HG02798 (cell line): Measurements from ENCODE around the gene DRC7.
"Not testable (repeated sequence)": the region's sequence is repeated elsewhere in the genome, so short reads cannot be mapped to it uniquely, and the experiment has no call there.

ENCODE experiments used
- ATAC-seq: cut with Tn5 transposase; IDR thresholded peaks from one replicate; pipeline ENCODE4 v1.9.1; 2021; ENCODE audit warnings: mild to moderate bottlenecking; ENCODE audit not compliant: unreplicated experiment, poor library complexity

DRC7 gene

DNA sequence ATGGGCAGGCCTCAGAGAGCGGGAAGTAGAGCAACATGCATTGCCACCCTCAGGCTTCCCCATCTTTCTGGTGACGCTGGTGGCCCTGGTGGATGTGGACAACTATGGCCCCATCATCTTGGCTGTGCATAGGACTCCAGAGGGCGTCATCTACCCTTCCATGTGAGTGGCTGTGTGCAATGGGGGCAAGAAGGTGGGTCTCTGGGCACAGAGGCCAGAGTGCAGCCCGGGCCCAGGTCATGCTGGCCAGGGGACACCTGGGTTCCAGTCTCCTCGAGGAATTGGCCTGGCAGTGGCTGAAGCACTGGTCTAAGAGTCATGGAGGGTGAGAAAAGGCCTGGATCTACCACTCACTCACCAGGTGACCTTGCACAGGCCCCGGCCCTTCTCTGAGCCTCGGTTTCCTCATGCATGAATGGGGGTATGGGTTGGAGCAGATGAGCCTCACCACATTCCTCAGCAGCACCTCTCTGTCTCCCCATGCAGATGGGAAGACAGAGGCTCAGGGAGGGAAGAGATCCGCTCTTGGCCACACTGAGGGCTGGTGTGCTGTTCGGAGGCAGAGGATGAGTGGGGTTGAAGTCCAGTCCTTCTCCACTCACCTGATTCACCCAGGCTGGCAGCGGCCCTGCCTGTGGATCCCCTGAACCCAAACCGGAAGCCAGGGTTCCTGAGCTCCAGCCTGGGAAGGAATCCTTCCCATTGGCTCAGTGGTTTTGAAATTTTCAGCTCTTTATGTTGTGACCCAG, 33.7 kb upstream of the DRC7 start:
- ATAC-seq, result no peak

DNA sequence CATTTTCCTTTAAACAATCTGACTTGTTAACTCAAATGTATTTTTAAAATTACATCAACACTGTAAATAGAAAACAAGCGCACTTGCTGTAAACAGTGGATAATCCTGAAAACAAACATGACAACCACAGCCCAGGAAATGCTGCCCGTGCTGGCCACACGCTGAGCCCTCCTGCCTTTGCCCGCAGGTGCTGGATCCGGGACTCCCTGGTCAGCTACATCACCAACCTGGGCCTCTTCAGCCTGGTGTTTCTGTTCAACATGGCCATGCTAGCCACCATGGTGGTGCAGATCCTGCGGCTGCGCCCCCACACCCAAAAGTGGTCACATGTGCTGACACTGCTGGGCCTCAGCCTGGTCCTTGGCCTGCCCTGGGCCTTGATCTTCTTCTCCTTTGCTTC, 33.1 kb upstream of the DRC7 start:
- ATAC-seq, result no peak

DNA sequence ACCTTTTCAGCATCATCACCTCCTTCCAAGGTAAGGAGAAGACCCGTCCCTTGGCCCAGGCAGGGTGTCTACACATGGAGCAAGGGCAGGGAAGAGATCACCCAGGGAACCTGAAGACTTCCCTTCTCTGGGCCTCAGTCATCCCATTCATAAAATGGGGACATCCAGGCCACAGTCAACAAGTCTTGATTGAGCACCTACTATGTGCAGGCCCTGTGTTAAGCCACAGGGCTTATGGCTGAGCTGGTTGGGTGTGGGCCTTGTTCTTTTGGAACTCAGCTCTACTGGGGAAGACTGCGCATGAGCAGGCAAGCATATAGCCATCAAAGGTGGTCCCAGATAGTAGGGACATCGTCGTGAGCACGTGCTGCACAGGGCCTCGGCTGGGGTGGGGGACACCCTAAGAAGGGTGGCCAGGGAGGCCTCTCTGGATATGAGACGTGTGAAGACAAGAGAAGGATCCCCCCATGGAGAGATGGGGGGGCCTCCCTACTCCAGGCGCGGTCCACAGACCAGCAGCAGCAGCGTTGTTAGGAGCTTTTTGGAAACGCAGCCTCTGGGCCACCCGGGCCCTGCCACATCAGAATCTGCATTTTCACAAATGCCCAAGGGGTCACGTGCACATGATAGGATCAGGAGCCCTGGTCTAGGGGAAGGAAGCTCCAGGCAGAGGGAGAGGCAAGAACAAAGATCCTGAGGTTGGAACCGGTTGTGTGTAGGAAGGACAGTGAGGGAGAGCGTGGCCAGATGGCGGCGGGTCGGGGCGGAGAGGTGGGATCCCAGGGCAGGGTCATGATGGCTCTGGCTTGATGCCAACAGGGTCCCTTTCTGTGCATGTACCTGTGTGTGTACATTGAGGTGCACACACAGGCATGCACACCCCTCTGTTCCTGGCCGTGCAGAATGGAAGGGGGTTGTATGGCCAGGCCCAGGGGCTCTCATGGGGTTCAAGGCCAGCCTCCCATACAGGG, 32.4 kb upstream of the DRC7 start:
- no peak for ATAC-seq

DNA sequence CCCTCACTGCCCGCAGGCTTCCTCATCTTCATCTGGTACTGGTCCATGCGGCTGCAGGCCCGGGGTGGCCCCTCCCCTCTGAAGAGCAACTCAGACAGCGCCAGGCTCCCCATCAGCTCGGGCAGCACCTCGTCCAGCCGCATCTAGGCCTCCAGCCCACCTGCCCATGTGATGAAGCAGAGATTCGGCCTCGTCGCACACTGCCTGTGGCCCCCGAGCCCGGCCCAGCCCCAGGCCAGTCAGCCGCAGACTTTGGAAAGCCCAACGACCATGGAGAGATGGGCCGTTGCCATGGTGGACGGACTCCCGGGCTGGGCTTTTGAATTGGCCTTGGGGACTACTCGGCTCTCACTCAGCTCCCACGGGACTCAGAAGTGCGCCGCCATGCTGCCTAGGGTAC, 31.2 kb upstream of the DRC7 start:
- ATAC-seq, result no peak

DNA sequence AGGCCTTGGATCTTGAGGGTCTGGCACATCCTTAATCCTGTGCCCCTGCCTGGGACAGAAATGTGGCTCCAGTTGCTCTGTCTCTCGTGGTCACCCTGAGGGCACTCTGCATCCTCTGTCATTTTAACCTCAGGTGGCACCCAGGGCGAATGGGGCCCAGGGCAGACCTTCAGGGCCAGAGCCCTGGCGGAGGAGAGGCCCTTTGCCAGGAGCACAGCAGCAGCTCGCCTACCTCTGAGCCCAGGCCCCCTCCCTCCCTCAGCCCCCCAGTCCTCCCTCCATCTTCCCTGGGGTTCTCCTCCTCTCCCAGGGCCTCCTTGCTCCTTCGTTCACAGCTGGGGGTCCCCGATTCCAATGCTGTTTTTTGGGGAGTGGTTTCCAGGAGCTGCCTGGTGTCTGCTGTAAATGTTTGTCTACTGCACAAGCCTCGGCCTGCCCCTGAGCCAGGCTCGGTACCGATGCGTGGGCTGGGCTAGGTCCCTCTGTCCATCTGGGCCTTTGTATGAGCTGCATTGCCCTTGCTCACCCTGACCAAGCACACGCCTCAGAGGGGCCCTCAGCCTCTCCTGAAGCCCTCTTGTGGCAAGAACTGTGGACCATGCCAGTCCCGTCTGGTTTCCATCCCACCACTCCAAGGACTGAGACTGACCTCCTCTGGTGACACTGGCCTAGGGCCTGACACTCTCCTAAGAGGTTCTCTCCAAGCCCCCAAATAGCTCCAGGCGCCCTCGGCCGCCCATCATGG, 30.5 kb upstream of the DRC7 start:
- no peak for ATAC-seq

DNA sequence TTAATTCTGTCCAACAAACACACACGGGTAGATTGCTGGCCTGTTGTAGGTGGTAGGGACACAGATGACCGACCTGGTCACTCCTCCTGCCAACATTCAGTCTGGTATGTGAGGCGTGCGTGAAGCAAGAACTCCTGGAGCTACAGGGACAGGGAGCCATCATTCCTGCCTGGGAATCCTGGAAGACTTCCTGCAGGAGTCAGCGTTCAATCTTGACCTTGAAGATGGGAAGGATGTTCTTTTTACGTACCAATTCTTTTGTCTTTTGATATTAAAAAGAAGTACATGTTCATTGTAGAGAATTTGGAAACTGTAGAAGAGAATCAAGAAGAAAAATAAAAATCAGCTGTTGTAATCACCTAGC, 30.0 kb upstream of the DRC7 start:
- ATAC-seq, result no peak

DNA sequence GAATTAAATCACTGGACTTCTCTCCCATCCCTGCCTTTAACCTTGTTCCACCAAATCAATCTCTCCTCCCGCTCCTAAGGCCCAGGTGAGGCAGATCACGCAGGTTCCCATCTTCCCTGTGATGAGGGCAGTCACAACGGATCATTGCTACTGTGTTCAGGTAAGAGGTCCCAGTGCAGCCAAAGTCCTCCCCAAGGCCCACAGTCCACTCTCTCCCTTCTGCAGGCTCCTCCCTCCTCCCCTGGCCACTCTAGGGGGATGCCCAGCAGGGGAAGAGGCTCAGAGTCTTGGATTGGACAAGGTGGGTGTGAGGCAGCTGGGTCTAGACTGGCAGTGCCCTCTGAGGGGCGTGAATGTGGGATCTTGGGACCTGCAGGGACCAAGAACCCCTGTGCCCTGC, 29.1 kb upstream of the DRC7 start:
- ATAC-seq, result no peak

DNA sequence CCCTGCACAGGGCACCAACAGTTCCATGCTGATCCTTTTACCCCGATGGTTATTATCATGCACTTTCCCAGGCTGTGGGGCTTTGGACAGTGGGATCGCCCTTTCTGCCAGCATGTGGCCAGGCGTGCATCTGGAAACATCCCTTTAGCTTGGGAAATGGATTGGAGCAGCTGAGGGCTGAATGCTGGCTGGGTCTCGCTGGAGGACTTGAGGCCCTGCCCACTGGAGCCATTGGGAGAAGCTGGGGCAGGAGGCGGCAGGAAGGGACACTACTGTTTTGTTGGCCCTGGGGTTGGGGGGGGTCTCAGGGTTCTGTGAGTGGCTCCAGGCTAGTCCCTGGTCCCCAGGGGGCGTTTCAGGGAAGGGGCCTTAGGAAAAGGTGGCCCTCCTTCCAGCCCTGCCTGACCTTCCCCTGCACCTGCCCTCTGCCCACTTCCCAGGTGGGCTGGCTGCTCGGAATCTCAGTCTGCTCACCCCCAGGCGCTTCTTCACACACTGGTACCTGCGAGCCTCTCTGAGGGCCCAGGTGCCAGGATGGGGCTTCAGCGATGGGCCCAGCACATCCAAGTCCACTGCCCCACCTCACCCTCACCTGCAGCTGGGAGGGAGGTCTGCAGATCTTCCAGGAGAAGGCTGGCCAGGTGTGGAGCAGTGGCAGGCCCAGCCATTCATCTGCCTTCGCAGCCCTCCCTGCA, 28.1 kb upstream of the DRC7 start:
- no peak for ATAC-seq

DNA sequence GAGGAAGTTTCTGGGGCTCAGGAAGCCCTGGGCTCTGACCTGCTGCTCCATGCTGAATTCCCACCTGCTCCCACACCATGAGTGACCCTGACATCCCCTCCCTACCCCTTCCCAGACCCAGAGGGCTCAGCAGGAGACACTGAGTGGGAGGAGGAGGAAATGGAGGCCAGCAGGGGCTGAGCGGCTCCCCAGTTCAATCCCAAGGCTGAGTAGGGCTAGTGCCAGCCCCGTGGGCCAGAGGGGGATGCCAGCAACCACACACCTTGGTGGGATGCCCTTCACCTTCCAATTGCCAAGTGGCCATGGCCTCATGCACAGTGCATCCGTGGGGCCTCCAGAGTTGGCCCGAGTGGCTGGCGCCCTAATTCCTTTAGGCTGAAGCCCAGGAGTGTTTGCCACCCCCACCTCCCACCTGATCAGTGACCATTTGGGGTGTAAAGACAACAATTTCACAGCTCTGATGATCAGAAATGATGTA, 27.5 kb upstream of the DRC7 start:
- no peak for ATAC-seq

DNA sequence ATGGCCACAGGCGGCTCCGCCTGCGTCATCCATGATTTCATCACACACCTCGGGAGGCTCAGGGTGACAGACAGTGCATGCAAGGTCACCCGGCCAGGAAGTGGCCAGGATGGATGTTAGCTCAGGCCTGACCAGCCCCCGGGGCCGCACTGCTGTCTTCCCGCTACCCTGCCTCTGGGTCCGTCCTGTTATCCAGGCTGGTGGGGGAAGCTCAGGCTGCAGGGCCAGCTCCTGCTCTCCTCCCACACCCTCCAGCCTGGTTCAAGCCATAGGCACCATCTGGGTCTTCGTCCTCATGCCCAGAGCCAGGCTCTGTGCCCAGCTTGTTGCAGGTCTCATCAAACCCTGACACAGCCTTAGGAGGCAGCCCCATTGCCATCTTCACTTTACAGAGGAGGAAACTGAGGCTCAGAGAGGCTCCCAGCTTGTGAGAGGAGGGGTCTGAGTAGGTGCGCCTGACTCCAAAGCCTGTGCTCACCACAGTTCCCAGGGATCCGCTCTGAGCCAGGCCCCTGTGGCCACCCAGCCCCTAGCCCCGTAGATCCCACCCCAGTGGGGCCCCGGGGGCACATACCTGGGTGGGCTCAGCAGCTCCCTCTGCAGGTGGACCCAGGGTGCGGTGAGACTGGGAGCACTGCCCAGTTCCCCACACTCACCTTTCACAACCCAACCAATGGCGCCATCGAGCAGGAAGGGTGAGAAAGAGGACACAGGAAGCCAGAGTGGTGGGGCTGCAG, 26.9 kb upstream of the DRC7 start:
- no peak for ATAC-seq

DNA sequence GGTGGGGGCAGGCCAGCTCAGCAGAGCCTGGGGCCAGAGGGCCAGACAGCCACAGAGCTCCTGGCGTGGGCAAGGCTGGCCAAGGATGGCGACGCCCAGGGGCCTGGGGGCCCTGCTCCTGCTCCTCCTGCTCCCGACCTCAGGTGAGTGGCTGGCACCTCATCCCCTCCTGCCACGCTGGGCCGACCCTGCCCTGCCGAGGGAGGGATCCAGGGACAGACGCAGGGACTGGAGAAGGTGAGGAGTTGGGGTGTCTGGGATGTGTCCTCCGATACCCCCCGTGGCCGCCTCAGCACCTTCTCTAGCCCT, 26.4 kb upstream of the DRC7 start, which contains the start of gene ADGRG3:
Gene ADGRG3, plus strand, starts transcription at position 44 of the 309 bp plus-strand sequence. Its CDS starts 42 bp downstream, at position 86.
- ATAC-seq, result no peak

DNA sequence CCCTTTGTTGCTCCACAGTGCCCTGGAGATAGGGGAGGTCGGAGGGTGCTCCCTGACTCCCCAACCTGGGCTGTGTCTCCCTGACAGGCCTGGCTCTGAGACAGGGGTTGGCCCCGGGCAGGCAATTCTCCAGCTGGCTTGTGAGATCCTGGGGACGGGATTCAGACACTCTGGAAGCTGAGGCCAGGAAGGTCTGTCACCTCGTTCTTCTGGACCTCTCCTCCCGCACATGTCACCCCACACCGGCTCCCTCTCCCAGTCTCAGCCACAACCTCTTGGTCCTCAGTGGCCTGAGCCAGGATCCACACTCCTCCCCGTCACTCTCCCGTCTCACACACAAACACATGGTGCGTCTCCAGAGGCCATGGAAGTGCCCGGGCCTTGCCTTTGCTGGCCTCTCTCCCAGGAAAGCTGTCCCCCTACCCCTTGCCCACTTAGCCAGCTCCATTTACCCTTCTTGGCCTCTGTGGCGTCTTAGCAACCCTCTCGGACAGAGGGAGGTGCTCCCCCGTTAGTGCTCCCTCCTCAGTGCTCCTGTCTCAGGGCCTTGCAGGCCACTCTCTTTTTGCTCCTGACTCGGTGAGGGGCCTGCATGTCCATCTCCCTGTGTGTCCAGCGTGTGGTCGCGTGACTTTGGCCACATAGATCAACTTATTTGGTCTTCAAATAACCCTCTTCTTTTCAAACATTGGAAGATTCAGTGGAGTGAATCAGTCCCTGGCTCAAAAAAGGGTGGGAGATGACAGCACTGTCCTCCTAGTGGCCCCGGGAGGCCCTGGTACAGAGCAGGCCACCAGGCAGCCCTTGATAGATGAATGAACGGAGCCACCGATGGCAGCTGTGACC, 25.8 kb upstream of the DRC7 start:
- ATAC-seq, result no peak

DNA sequence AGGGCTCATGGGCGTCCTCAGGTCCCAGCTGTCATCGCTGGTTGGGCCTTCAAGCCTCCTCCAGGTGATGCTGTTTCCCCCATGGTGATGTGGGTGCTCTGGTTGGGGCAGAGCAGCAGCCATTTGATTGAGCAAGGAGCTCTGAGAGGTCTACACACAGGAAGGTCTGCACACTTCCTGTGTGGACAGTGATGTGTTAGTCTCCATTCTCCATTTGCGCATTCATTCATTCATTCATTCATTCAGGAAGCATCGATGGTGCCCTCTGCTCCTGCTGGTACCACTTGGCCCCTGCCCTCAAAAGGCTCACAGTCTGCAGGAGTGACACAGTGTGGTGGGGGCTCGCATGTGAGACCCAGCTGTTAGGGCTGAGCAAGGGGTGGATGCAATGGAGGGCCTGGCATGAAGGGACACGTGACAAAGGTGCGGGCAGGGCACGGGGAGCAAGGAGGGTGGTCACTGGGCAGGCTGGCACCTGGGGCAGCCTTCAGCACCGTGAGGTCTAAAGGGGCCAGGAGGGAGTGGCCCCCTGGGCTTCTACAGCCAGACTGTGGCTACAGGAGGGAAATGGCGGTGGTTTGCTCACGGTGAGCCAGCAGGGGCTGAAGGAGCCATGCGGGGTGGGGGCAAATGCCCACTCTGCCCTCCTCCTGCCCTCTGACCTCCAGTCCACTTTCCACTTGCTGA, 25.0 kb upstream of the DRC7 start:
- ATAC-seq, result no peak

DNA sequence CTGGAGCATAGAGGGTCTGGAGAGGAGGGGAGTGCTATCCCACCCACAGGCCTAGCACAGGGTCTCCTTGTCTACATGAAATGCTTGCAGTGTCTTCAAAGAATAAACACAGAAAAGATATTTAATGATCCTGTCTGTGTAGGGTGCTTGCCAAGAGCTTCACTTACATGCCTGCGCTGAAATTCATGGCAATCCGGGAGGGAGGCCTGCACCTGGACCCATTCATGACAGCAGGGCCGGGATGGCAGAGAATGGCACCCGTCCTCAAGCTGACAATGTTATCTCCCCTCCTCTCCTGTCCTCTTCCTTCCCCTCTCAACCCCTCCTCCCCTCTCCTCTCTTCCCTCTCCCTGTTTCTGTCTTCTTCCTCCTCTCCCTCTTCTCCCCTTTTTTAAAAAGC, 24.4 kb upstream of the DRC7 start:
- no peak for ATAC-seq

DNA sequence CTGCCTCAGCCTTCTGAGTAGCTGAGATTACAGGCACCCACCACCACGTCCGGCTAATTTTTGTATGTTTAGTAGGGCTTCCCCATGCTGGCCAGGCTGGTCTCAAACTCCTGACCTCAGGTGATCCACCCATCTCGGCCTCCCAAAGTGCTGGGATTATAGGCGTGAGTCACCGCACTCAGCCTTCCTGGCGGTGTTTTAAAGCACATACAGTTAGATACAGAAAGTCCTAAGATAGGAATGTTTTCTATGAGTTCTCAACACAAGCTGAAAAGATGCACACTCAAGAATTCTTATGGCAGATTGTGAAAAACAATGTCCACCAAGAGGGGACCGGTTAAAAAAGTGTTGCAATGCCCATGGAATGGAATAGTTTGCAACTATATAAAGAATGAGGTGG, 23.2 kb upstream of the DRC7 start:
- ATAC-seq, result not testable (repeated sequence)

DNA sequence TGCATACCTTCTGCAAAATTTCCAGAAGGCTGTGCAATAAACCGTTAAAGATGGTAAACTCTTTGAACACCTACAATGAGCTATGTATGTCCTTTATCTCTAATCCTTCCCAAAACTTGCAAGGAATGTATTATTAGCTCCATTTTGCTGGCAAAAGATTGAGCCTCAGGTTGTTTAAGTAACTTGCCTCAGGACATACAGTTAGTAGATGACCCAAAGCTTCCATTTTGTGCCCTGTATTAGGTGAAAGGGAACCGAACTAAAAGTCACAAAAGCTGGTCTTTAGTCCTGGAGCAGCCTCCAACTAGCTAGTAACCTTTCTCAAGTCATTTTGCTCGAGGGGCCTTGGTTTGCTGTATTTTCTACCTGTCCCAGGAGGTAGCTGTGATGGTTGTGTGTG, 22.2 kb upstream of the DRC7 start:
- no peak for ATAC-seq

DNA sequence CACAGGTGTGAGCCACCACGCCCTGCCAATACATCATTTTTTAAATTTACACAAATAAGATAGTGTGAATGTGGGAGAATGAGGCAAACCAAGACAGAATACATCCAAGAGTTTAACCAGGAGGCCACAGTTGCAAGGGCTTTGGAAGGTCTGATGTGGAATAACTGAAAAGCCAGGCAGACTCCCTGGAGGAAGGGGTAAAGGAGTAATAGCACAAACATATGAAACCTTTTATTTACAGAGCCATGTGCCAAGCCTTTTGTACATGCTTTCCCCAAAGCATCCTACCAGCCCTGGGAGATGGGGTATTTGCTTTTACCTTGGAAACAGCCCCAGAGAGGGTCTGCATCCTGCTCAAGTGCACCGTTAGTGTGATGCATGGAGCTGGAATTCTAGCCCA, 21.8 kb upstream of the DRC7 start:
- ATAC-seq, result no peak
